Suprapubic skin (tissue), 4 donors: ENCODE results near the gene SEC16B.

Source experiments
- CTCF ChIP-seq, 2 donors: fragments of 200-600 bp in 1 of 2; fragments of 450-650 bp in 1 of 2; sonication (generic) in 1 of 2; IDR thresholded peaks; one replicate each; pipeline ENCODE4 v1.5.1; 2016 to 2019; ENCODE audit warnings: antibody characterized with exemption in 2 of 2, mild to moderate bottlenecking in 1 of 2, moderate library complexity in 1 of 2
- EP300 ChIP-seq: sonication (generic); formaldehyde crosslinking; IDR thresholded peaks from one replicate; pipeline ENCODE4 v1.6.1; 2017; ENCODE audit warnings: antibody characterized with exemption
- POLR2A ChIP-seq, 2 donors: fragments of 450-650 bp; IDR thresholded peaks; one replicate each; pipeline ENCODE4 v1.6.1; 2017; ENCODE audit warnings: antibody characterized with exemption in 2 of 2, mild to moderate bottlenecking in 2 of 2, moderate library complexity in 2 of 2
- POLR2AphosphoS5 ChIP-seq, 3 donors: sonication (generic); formaldehyde crosslinking; IDR thresholded peaks; one replicate each; pipeline ENCODE4 v1.6.1; 2017; ENCODE audit warnings: antibody characterized with exemption in 3 of 3

- TF ChIP-seq POLR2AphosphoS5 (IDR thresholded peaks at IDR 0.05), result no peak
- TF ChIP-seq EP300, result no peak
- no peak for TF ChIP-seq CTCF (IDR thresholded peaks at IDR 0.05)
- TF ChIP-seq POLR2A (IDR thresholded peaks at IDR 0.05), result no peak
These were observed 49.8 kb upstream of the SEC16B start for GRCh38 chr1:178019622-178020021.
